GM19438 (cell line): Measurements from ENCODE around the gene RALB.
A peak's percentile ranks its signal among the peaks of the same experiment; 100 is the strongest.
"Not testable (repeated sequence)": the region's sequence is repeated elsewhere in the genome, so short reads cannot be mapped to it uniquely, and the experiment has no call there.

Experiments
- ATAC-seq: cut with Tn5 transposase; IDR thresholded peaks from one replicate; pipeline ENCODE4 v1.9.1; 2021; ENCODE audit warnings: low read depth; ENCODE audit not compliant: unreplicated experiment

RALB gene

GRCh38 chr2:120290737-120291136 lies 38.1 kb downstream of the RALB start:
- ATAC-seq, result no peak

- ATAC-seq, result no peak
Measured at GRCh38 chr2:120291401-120292311, 39.0 kb downstream of the RALB start.

GRCh38 chr2:120293096-120294007 lies 40.7 kb downstream of the RALB start:
- peak; percentile 62 for ATAC-seq

GRCh38 chr2:120294008-120294340 lies 41.3 kb downstream of the RALB start:
- peak; percentile 97 for ATAC-seq

GRCh38 chr2:120298173-120298835 lies 45.7 kb downstream of the RALB start:
- ATAC-seq, result no peak

GRCh38 chr2:120299004-120299403 lies 46.4 kb downstream of the RALB start:
- ATAC-seq, result no peak

- no peak for ATAC-seq
Measured at GRCh38 chr2:120299561-120299960, 46.9 kb downstream of the RALB start.

- no peak for ATAC-seq
Measured at GRCh38 chr2:120300385-120300784, 47.7 kb downstream of the RALB start.

GRCh38 chr2:120301284-120301683 lies 48.6 kb downstream of the RALB start:
- no peak for ATAC-seq

- ATAC-seq, result no peak
Measured at GRCh38 chr2:120302301-120302700, 49.6 kb downstream of the RALB start.

- ATAC-seq, result no peak
Measured at GRCh38 chr2:120303177-120303576, 50.5 kb downstream of the RALB start.

GRCh38 chr2:120305296-120305695 lies 52.6 kb downstream of the RALB start:
- ATAC-seq, result no peak

GRCh38 chr2:120305937-120306490 lies 53.4 kb downstream of the RALB start:
- no peak for ATAC-seq

- no peak for ATAC-seq
Measured at GRCh38 chr2:120307482-120307881, 54.8 kb downstream of the RALB start.

GRCh38 chr2:120308038-120308910 lies 55.6 kb downstream of the RALB start:
- peak; percentile 37 for ATAC-seq

- ATAC-seq, result peak; percentile 47
Measured at GRCh38 chr2:120310136-120310535, 57.5 kb downstream of the RALB start.

GRCh38 chr2:120310841-120311240 lies 58.2 kb downstream of the RALB start:
- not testable (repeated sequence) for ATAC-seq

- no peak for ATAC-seq
Measured at GRCh38 chr2:120312076-120312475, 59.4 kb downstream of the RALB start.

- no peak for ATAC-seq
Measured at GRCh38 chr2:120312860-120313694, 60.4 kb downstream of the RALB start.
